ENCODE results near the gene B4GAT1. TPM values are rescaled to one million over a fixed set of nuclear protein-coding genes. Genes with fewer than 3 reads are reported as not detected.
"Not testable (repeated sequence)": the region's sequence is repeated elsewhere in the genome, so short reads cannot be mapped to it uniquely, and the experiment has no call there.

The B4GAT1 gene
- total RNA-seq = 52.9 TPM
- long read RNA-seq, transcript B4GAT1-201 (2 exons, 2,072 nt) = major isoform, 144 of 145 reads
- long read RNA-seq, partial matches to known transcripts = 1 of 145 reads
- long read RNA-seq, other reads (novel, unspliced or antisense) = 0 of 145 reads

- Histone ChIP-seq H3K27ac (replicated peaks) (peak within 1 kb of the TSS; percentile 97), H3K36me3 (peaks cover 2% of the 10 kb centered on the region), H3K27me3 (ENCODE audit: low read depth) (no peaks in the 10 kb centered on the region), H3K4me3 (peak within 1 kb of the TSS; percentile 89), H3K4me1 (peaks cover 55% of the 10 kb centered on the region), H3K9me3 (replicated peaks) (no peaks in the 10 kb centered on the region)
- DNase-seq = peak; percentile 77
- intact Hi-C loops (cut with micrococcal nuclease) = no loop called here
- TF ChIP-seq CTCF (IDR thresholded peaks at IDR 0.05; ENCODE audit: borderline replicate concordance) = no peak
These were observed at the start of gene B4GAT1 for GRCh38 chr11:66347425-66348276. Gene B4GAT1 (minus strand): TSS chr11:66347629. CDS start chr11:66347545, 84 bp downstream.

- DNase-seq = no peak
- peaks cover 50% of the 10 kb centered on the region for H3K27me3 ChIP-seq (ENCODE audit: low read depth)
- no peaks in the 10 kb centered on the region for H3K9me3 ChIP-seq (replicated peaks)
- H3K36me3 ChIP-seq = no peaks in the 10 kb centered on the region
- no peak overlapping the region for H3K4me3 ChIP-seq
- intact Hi-C loops (cut with micrococcal nuclease) = no loop called here
- TF ChIP-seq CTCF (IDR thresholded peaks at IDR 0.05; ENCODE audit: borderline replicate concordance) = no peak
- no peak overlapping the region for H3K27ac ChIP-seq (replicated peaks)
- no peaks in the 10 kb centered on the region for H3K4me1 ChIP-seq
These were observed 46.5 kb upstream of the B4GAT1 start for GRCh38 chr11:66393954-66394353.

- H3K27ac ChIP-seq (replicated peaks) = no peak overlapping the region
- no peak for TF ChIP-seq CTCF (IDR thresholded peaks at IDR 0.05; ENCODE audit: borderline replicate concordance)
- intact Hi-C loops (cut with micrococcal nuclease) = no loop called here
- peaks cover 39% of the 10 kb centered on the region for H3K27me3 ChIP-seq (ENCODE audit: low read depth)
- H3K36me3 ChIP-seq = no peaks in the 10 kb centered on the region
- DNase-seq = no peak
- H3K4me1 ChIP-seq = peaks cover 5% of the 10 kb centered on the region
- no peak overlapping the region for H3K4me3 ChIP-seq
- no peaks in the 10 kb centered on the region for H3K9me3 ChIP-seq (replicated peaks)
These were observed 43.9 kb upstream of the B4GAT1 start for GRCh38 chr11:66391322-66391721.

- H3K36me3 ChIP-seq = no peaks in the 10 kb centered on the region
- DNase-seq = peak; percentile 53
- no peak overlapping the region for H3K27ac ChIP-seq (replicated peaks)
- H3K4me1 ChIP-seq = peaks cover 10% of the 10 kb centered on the region
- intact Hi-C loops (cut with micrococcal nuclease) = loop anchor here (5.0 kb wide), 1 partner anchor 77 kb away; no protein-coding TSS in a partner anchor
- peaks cover 26% of the 10 kb centered on the region for H3K27me3 ChIP-seq (ENCODE audit: low read depth)
- peak; percentile 80 for TF ChIP-seq CTCF (IDR thresholded peaks at IDR 0.05; ENCODE audit: borderline replicate concordance)
- H3K4me3 ChIP-seq = no peak overlapping the region
- H3K9me3 ChIP-seq (replicated peaks) = no peaks in the 10 kb centered on the region
These were observed 41.5 kb upstream of the B4GAT1 start for GRCh38 chr11:66388780-66389386.

GRCh38 chr11:66386171-66387069 lies 39.0 kb upstream of the B4GAT1 start:
- Histone ChIP-seq H3K27me3 (ENCODE audit: low read depth) (peaks cover 6% of the 10 kb centered on the region), H3K4me1 (peaks cover 10% of the 10 kb centered on the region), H3K4me3 (peak overlapping the region; percentile 55), H3K36me3 (no peaks in the 10 kb centered on the region), H3K9me3 (replicated peaks) (no peaks in the 10 kb centered on the region), H3K27ac (replicated peaks) (peak overlapping the region; percentile 43)
- intact Hi-C loops (cut with micrococcal nuclease) = loop anchor here (5.0 kb wide), 1 partner anchor 74 kb away; no protein-coding TSS in a partner anchor
- peak; percentile 84 for DNase-seq
- peak; percentile 94 for TF ChIP-seq CTCF (IDR thresholded peaks at IDR 0.05; ENCODE audit: borderline replicate concordance)

GRCh38 chr11:66384316-66384715 lies 36.9 kb upstream of the B4GAT1 start:
- DNase-seq; H3K27me3 ChIP-seq (ENCODE audit: low read depth); intact Hi-C loops (cut with micrococcal nuclease); H3K27ac ChIP-seq (replicated peaks); H3K4me3 ChIP-seq; H3K36me3 ChIP-seq; H3K4me1 ChIP-seq; H3K9me3 ChIP-seq (replicated peaks): not testable (repeated sequence)

- intact Hi-C loops (cut with micrococcal nuclease); DNase-seq; H3K36me3 ChIP-seq; H3K27ac ChIP-seq (replicated peaks); H3K4me1 ChIP-seq; H3K4me3 ChIP-seq; H3K9me3 ChIP-seq (replicated peaks): not testable (repeated sequence)
- peaks cover 11% of the 10 kb centered on the region for H3K27me3 ChIP-seq (ENCODE audit: low read depth)
These were observed 32.8 kb upstream of the B4GAT1 start for GRCh38 chr11:66380264-66380663.

Data from left ventricle myocardium inferior (tissue), 1 donor.